Stimulated activated CD8-positive, alpha-beta memory T cell treated with anti-CD3 and anti-CD28 coated beads, Interleukin-4, amount 100 ng/mL, for 1 hour (primary cell): ENCODE results near the gene AVP.
A peak's percentile ranks its signal among the peaks of the same experiment; 100 is the strongest.

Experiments used
- DNase-seq, 2 donors: peaks; one replicate each; pipeline ENCODE4 v3.0.0-alpha.2; 2020; ENCODE audit warnings: low read depth in 2 of 2, low spot score in 1 of 2

AVP gene

GRCh38 chr20:3109350-3110302, 25.1 kb upstream of the AVP start:
- DNase-seq = no peak

DNA sequence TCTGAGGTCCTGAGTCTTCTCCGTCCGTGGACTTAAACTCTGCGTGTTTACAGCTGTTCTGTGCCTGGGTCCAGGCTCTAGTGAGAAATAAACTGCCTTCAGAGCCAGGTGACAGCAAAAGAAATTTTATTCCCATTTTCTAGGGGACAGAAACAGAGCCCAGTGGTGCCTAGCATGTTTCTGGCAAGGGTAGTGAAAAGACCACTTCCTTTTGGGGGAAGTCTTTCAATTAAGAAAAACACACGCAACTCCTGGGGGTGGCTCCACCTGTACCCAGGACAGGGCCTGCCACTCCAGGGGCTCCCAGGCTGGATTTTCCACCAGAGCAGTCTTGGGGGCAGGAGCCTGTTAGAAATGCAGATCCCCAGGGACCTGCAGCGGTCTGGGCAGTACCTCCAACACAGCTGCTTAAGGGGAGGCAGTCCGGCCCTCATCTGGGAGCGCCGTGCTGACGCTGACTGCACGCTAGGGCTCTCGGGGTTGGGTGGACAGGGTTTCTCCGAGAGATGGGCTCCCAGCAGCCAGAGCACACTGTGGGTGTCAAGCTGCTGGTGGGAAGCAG, 23.0 kb upstream of the AVP start:
- DNase-seq = no peak

DNA sequence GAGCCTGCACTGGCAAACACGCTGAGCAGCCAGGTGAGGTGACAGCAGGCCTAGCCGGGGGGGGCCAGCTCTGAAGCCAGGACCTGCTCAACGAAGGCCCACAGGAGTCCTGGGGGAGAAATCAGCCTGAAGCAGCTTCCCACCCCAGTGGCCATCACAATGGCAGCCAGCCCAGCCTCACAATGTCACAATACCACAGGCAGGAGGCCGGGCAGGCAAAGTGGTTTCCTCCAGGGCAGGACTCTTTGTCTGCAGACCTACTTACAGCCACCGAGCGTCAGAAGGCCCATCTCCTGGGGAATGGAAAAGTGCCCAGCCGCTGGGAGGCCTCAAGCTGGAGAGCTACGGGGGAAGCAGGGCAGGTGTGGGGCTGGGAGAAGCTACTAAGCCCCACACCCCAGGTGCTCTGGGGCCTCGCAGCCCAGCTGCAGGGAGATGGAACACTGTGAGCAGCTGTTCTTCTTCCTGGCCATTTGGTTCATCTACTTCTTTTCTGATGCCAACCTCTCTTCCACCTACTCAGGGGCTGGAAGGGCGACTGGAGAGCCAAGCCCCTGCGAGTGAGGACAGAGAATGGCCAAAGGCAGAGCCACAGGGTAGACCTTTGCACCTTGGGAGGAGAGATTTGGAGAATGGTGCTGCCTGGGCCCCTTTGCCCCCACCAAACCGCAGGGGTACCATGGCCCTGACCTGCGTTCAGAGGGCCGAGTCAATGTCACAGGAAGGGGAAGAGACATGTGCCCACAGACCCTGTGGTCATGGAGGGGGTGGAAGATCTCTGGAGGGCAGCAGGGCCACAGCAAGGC, 22.3 kb upstream of the AVP start:
- no peak for DNase-seq

- DNase-seq = no peak
These were observed 21.7 kb upstream of the AVP start for GRCh38 chr20:3106185-3106584.

DNA sequence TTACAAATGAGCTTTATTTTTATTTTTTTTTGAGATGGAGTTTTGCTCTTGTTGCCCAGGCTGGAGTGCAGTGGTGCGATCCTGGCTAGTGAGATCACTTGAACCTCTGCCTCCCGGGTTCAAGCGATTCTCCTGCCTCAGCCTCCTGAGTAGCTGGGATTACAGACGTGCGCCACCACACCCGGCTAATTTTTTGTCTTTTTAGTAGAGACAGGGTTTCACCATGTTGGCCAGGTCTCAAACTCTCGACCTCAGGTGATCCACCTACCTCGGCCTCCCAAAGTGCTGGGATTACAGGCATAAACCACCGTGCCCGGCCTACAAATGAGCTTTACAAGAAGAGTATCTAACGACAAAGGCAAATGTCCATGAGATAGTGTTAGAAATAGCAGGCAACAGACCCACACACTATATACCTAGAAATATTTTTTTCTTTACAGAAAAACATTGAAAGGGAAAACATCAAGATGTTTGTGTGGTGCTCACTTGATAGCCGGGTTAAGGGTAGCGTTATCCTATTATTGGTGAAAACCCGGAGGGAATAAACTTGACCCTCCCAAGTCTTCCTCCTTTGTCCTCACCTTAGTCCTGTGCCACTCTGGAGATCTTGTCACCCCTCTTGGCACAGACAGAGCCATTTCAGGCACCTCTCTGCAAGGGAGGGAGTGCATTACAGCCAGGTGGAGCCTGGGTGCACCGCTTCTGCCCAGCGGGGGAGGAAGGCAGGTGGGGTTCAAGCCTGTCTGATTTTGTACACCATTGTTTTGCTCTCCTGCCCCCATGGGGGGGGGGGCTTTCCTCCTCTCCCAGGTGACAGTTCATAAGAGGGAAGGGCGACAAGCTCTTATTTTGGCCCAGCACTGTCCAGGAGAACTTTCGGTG, 21.0 kb upstream of the AVP start:
- DNase-seq = no peak

GRCh38 chr20:3103369-3104032, 19.0 kb upstream of the AVP start:
- no peak for DNase-seq

DNA sequence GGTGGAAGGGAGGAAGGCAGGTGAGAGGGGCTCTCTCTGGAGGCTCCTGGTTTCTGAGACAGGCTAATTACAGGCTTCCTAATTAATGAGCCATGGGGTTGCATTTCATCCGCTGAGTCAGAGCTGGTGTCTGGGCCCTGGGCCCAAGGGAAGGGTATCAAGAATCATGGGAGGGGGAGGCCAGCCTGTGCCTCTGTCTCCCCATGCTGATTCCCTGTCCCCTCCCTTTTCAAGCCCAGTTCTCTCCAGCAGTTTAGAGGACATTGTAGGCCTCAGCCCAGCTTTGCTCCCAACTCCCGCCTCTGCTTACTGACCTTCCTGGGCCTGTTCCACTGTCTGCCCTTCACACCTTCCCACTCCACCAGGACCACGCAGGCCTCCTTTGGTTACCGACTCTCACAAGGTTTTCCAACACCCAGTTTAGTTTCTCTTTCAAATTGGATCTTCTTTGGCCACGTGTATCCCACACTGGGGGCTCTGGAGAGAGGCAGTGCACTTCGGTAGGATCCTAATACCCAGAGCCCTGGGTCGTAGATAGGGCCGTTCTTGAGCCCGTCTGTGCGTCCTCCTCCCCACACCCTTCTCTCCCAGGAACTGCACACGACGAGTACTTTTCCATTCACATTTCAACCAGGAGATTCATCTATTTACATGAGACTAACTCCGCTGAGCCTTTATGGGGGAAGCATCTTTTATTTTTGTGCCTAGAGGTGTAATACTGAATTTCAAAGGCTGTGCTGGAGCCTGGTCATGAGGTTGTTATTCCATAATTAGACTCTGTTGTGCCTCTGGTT, 18.2 kb upstream of the AVP start:
- DNase-seq = no peak

GRCh38 chr20:3101737-3102574, 17.4 kb upstream of the AVP start:
- DNase-seq = peak in 1 of 2 donors; percentile 30

GRCh38 chr20:3101251-3101650, 16.7 kb upstream of the AVP start:
- no peak for DNase-seq

DNA sequence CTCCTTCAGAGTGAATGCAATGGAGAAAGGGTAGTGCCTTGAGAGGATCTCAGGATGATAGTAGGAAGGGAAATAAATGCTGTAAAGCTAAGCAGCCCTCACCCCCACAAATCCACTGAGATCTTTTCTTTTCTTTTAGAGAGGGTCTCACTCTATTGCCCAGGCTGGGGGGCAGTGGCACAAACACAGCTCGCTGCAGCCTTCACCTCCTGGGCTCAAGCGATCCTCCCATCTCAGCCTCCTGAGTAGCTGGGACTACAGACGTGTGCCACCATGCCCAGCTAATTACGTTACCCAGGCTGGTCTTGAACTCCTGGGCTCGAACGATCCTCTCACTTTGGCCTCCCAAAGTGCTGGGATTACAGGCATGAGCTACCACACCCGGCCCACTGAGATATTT, 16.0 kb upstream of the AVP start:
- DNase-seq = no peak

GRCh38 chr20:3094848-3095629, 10.5 kb upstream of the AVP start:
- no peak for DNase-seq

DNA sequence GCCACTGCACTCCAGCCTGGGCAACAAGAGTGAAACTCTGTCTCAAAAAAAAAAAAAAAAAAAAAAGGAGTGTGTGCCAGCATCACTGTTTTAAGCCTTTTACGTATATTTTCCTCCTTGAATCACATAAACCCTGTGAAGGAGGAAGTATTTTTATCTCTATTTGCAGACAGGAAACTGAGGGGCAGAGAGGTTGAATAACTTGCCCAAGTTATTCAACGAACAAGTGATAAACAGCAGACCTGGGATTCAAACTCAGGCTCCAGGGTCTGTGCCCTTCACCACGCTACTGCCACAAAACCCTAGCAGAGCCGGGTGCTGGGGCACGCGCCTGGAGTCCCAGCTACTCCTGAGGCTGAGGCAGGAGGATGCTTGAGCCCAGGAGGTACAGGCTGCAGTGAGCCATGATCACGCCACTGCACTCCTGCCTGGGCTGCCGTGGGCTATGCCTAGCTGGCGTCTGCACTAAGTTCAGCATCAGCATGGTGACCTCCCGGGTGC, 9.4 kb upstream of the AVP start:
- no peak for DNase-seq

DNA sequence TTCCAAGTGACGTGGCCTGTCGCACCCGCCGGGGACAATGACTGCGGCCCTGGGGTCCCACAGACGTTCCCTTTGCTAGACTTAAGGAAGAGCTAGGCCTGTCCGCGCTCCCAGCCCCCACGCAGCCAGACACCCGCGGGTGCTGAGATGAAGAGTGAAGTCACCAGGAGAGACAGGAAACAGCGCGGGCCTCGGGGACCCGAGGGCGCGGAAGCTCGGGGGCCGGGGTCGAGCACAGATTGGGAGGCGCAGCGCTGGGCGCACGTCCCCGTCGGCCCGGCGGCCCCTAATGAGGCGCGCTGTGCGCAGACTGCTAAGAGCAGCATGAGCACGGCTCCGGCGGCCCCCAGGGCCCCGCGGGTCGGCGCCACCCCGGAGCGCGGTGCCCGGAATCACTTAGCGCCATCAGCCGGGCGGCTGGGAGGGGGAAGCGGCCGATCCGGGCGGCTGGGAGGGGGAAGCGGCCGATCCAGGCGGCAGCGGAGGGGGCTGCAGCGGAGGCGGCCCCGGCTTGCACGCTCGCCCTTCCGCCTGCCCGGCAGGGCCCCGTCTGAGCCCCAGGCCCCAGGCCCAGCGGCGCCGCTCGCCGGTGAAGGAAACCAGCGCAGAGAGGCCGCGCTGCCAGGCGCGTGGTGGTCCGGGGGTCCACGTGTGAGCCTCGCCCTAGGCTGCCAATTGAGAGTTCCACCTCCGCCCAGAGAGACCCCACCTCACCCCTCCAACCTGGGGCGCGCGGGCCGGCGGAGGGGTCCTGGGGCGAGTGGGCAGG, 8.3 kb upstream of the AVP start:
- no peak for DNase-seq

- DNase-seq = no peak
These were observed 6.0 kb upstream of the AVP start for GRCh38 chr20:3090565-3090964.

DNA sequence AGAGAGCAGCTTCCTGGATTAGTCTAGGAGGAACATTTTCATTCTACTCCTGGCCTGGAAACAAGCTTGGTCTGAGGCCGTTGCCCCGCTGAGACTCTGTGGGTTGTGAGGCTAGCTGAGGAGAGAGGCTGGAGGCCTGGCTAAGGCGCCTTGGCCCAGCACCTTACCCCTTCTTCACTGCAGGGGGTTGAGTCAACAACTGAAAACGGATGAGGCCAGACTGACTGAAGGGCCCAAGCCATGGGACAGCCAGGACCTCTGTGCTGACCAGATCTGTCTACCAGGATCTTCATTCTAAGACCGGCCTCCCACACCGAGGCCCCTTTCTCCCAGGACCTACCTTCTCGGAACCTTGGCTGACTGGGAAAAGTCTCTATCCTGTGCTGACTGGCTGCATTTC, 3.5 kb upstream of the AVP start:
- no peak for DNase-seq

DNA sequence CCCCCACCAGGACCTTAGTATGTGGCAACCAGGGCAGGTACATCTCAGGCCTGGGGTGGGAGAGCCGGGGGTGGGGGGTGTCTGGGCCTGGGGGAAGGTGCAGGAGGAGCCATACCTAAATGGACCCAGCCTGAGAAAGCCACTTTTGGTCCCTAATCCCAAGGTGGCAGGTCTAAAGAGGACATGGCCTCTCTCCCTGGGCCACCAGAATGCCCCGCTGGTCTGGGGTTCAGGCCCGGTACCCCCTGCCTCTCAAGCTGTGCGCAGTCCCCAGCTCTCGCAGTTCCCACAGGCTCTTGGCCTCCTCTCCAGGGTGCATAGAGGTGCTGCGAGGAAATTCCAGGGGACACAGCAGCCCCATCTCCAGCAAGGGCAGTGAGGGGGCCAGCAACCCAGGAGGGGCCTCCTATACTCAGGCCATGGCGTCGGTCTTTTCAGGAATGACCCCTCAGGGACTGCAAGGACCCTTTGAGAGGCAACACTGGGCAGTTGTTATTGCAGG, 1.1 kb upstream of the AVP start:
- DNase-seq = no peak

GRCh38 chr20:3084986-3085360, 449 bp upstream of the AVP start:
- DNase-seq = no peak
